Measurements from ENCODE around the gene TAB2.

Gene TAB2

GRCh38 chr6:149393002-149393679 lies 75.6 kb downstream of the TAB2 start:
- no peak for DNase-seq (ENCODE audit: low read depth, low spot score)
- CTCF ChIA-PET: interaction anchor here (1.1 to 1.8 kb wide), 3 partner anchors 9 to 124 kb away, joined by 3 to 6 read pairs (median 5); no protein-coding TSS in a partner anchor
- TF ChIP-seq CTCF (IDR thresholded peaks at IDR 0.05; ENCODE audit: insufficient read depth, low read length, missing control alignments): no peak
- POLR2A ChIA-PET: no interaction called here
- H3K4me3 ChIP-seq (ENCODE audit: low read depth, low read length): no peak overlapping the region

- CTCF ChIA-PET: interaction anchor here (1.0 kb wide), 1 partner anchor 62 kb away, joined by 3 read pairs; no protein-coding TSS in a partner anchor
- POLR2A ChIA-PET: no interaction called here
- no peak overlapping the region for H3K4me3 ChIP-seq (ENCODE audit: low read depth, low read length)
Observed at GRCh38 chr6:149395185-149395584, 77.7 kb downstream of the TAB2 start.

GRCh38 chr6:149397384-149397783 lies 79.9 kb downstream of the TAB2 start:
- POLR2A ChIA-PET: interaction anchor here (0.8 kb wide), 1 partner anchor 24 kb away, joined by 4 read pairs; no protein-coding TSS in a partner anchor
- DNase-seq (ENCODE audit: low read depth, low spot score): no peak
- CTCF ChIA-PET: interaction anchor here (1.4 to 2.3 kb wide), 2 partner anchors 34 to 369 kb away, joined by 5 to 11 read pairs; no protein-coding TSS in a partner anchor
- no peak overlapping the region for H3K4me3 ChIP-seq (ENCODE audit: low read depth, low read length)
- no peak for TF ChIP-seq CTCF (IDR thresholded peaks at IDR 0.05; ENCODE audit: insufficient read depth, low read length, missing control alignments)

More at GRCh38 chr6:149395185-149395584, 77.7 kb downstream of the TAB2 start:
- no peak for DNase-seq (ENCODE audit: low read depth, low spot score)
- TF ChIP-seq CTCF (IDR thresholded peaks at IDR 0.05; ENCODE audit: insufficient read depth, low read length, missing control alignments): no peak

GRCh38 chr6:149400050-149400449 lies 82.5 kb downstream of the TAB2 start, which contains the start of gene SUMO4:
Gene SUMO4, plus strand, starts transcription at chr6:149400262. Its CDS starts 130 bp downstream, at chr6:149400392.
- POLR2A ChIA-PET: no interaction called here
- TF ChIP-seq CTCF (IDR thresholded peaks at IDR 0.05; ENCODE audit: insufficient read depth, low read length, missing control alignments): no peak
- no peak within 1 kb of the TSS for H3K4me3 ChIP-seq (ENCODE audit: low read depth, low read length)
- CTCF ChIA-PET: no interaction called here
- DNase-seq (ENCODE audit: low read depth, low spot score): no peak

- no peak overlapping the region for H3K4me3 ChIP-seq (ENCODE audit: low read depth, low read length)
- no peak for DNase-seq (ENCODE audit: low read depth, low spot score)
- CTCF ChIA-PET: no interaction called here
- POLR2A ChIA-PET: no interaction called here
- TF ChIP-seq CTCF (IDR thresholded peaks at IDR 0.05; ENCODE audit: insufficient read depth, low read length, missing control alignments): no peak
Observed at GRCh38 chr6:149403534-149403933, 86.0 kb downstream of the TAB2 start.

GRCh38 chr6:149405823-149406765 lies 88.6 kb downstream of the TAB2 start:
- TF ChIP-seq CTCF (IDR thresholded peaks at IDR 0.05; ENCODE audit: insufficient read depth, low read length, missing control alignments): no peak
- no peak for DNase-seq (ENCODE audit: low read depth, low spot score)
- CTCF ChIA-PET: interaction anchor here (1.5 kb wide), 1 partner anchor 26 kb away, joined by 4 read pairs; no protein-coding TSS in a partner anchor
- no peak overlapping the region for H3K4me3 ChIP-seq (ENCODE audit: low read depth, low read length)
- POLR2A ChIA-PET: no interaction called here

All from AG04449 (cell line).